Spinal cord (tissue), 10 donors: ENCODE data around the gene TMEM115. TPM values are rescaled to one million over a fixed set of nuclear protein-coding genes. Genes with fewer than 3 reads are reported as not detected.
A peak's percentile ranks its signal among the peaks of the same experiment; 100 is the strongest.

Experiments used
- DNase-seq, 6 donors: peaks; one replicate each; pipeline versions ENCODE4 v3.0.0 to v3.0.0-alpha.2; 2013 to 2015; ENCODE audit warnings: low spot score in 6 of 6, low read depth in 4 of 6
- H3K27ac ChIP-seq: one replicate; pipeline ENCODE4 v1.5.1; 2013; ENCODE audit warnings: low read depth, low read length, control low read depth
- H3K27me3 ChIP-seq: one replicate; pipeline ENCODE4 v1.6.1; 2013; ENCODE audit warnings: low read length; ENCODE audit not compliant: control insufficient read depth, insufficient read depth
- H3K36me3 ChIP-seq: one replicate; pipeline ENCODE4 v1.6.1; 2013; ENCODE audit warnings: low read length; ENCODE audit not compliant: control insufficient read depth, insufficient read depth
- H3K4me1 ChIP-seq: one replicate; pipeline ENCODE4 v1.6.1; 2013; ENCODE audit warnings: low read length; ENCODE audit not compliant: control insufficient read depth, insufficient read depth
- H3K4me3 ChIP-seq: one replicate; pipeline ENCODE4 v1.5.1; 2013; ENCODE audit warnings: low read depth, low read length, control low read depth
- H3K9me3 ChIP-seq: one replicate; pipeline ENCODE4 v1.6.1; 2013; ENCODE audit warnings: low read length; ENCODE audit not compliant: control insufficient read depth, insufficient read depth
- WGBS: methylation state at CpG from one replicate; pipeline ENCODE4 v1.1.5; 2013; ENCODE audit warnings: missing lambda C conversion rate; ENCODE audit not compliant: insufficient coverage; 5-methylcytosine and 5-hydroxymethylcytosine counted together
- polyA plus RNA-seq, 2 donors: library from polyadenylated mRNA; unstranded; fragments of 120-200 nt; gene quantifications; one replicate each; pipeline ENCODE4 v1.2.1, GENCODE V29; 2013; ENCODE audit not compliant: insufficient read length in 2 of 2
- total RNA-seq, 2 donors: library from RNA; depleted of rRNA in 1 of 2; stranded (reverse); fragments of 120-200 nt in 1 of 2; fragments of >200 nt in 1 of 2; gene quantifications; one replicate each; pipeline versions ENCODE4 v1.2.3 to v1.2.4, GENCODE V29; 2013 to 2014
- donor health status: healthy.

Gene TMEM115
- total and polyA plus RNA-seq, 4 donors, result 21.6 to 49.6 (median 44.4) TPM

DNA sequence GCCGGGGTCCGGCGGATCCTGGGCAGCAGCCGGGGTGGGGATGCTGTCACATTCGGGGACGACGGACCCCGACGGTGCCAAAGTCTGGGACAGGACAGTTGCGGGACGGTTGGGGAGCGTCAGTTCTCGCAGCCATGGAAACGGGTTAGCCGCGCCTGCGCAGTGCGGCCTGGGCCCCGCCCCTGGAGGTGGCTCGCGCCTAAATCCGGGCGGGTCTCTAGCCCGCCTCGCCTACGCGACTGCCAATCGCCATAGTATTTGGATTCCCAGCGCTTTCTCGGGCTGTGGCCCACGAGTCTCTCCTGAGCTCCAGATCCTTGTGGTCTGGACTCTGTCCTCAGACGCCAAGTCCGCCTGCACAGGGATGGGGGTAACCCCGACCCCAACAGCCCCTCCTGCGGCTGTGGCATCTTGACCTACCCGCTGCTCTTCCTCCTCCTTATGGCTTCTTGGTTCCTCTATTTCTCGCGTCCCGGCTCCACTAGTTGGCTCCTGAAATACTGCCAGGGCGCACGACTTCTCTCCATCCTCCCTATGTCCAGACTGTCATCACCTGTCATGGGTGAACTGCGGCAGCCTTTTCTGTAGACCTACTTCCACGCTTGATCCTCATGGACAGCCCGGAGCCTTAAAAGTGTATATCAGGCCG, 13.6 kb downstream of the TMEM115 start, which contains the start of gene ZMYND10:
Gene ZMYND10 (minus strand): TSS at position 147 of the 649 bp plus-strand sequence. CDS start 153 bp downstream, outside the sequence.
- peak in 2 of 6 donors; percentile 74 to 80 for DNase-seq
- H3K4me1 ChIP-seq, result peaks cover 64% of the 10 kb centered on the region
- H3K9me3 ChIP-seq, result no peaks in the 10 kb centered on the region
- 11% methylated on average over 45 of the region's 45 CpGs for WGBS
- H3K4me3 ChIP-seq, result peak within 1 kb of the TSS; percentile 51
- H3K27ac ChIP-seq, result no peak within 1 kb of the TSS
- peaks cover 17% of the 10 kb centered on the region for H3K27me3 ChIP-seq
- H3K36me3 ChIP-seq, result peaks cover 44% of the 10 kb centered on the region

DNA sequence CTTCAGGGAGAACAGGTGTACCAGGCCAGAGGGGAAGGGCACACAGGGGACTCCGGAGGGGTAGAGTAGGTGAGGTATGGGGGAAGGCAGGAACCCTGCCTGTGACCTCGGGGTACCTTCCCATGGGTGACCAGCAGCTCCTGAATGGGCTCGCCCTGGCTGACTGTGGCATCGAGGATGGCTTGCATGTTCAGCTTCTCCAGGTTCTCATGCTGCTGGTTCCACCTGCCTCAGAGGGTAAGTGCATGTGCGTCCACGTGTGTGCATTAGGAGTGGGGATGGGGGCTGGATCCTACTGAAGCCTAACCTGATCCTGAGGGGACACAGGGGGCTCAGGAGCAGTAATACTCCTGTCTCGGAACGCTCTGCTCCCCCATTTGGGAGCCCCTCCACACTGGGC, 14.3 kb downstream of the TMEM115 start:
- Histone ChIP-seq H3K9me3 (no peaks in the 10 kb centered on the region), H3K4me1 (peaks cover 63% of the 10 kb centered on the region), H3K4me3 (peak overlapping the region; percentile 51), H3K27me3 (peaks cover 21% of the 10 kb centered on the region), H3K36me3 (peaks cover 44% of the 10 kb centered on the region), H3K27ac (no peak overlapping the region)
- DNase-seq, result no peak
- 55% methylated on average over 8 of the region's 8 CpGs for WGBS

DNA sequence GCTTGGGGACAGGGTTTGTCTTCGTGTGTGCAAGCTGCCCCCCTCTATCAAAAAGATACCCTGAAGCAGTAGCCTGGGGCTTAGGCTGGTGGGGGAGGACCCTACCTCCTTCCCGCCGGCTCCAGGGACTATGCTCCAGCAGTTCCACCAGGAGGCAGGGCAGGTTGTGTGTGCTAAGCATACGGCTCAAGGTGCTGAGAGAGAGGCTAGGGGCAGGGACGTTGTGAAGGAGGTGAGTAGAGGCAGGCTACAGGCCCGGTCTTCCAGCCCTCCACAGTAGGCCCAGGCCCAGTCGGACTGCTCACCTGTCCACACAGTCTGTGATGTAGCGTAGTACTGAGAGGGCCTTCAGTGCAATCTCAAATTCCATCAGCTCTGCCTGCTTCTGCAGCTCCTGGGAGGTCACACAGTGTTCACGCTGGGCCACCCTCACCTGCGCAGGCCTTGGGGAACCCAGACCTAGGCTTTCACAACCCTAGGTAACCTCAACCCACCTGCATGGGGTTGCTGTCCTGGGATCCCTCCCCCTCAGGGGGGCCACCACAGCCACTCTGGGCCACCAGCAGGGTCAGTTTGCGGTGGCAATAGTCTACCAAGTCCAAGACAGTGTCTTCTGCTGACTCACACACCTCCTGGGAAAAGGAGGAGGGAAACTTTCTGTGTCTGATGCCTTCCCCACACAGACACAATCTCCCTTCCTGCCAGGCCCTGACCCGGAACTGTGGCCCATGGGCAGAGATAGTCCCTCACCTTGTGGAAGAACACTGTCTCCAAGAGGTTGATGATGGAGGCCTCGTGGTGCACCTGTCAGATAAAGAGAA, 16.3 kb downstream of the TMEM115 start:
- Histone ChIP-seq H3K27ac (no peak overlapping the region), H3K4me3 (no peak overlapping the region), H3K27me3 (peaks cover 21% of the 10 kb centered on the region), H3K36me3 (peaks cover 28% of the 10 kb centered on the region), H3K9me3 (no peaks in the 10 kb centered on the region), H3K4me1 (peaks cover 57% of the 10 kb centered on the region)
- 78% methylated on average over 10 of the region's 13 CpGs for WGBS
- DNase-seq, result no peak

DNA sequence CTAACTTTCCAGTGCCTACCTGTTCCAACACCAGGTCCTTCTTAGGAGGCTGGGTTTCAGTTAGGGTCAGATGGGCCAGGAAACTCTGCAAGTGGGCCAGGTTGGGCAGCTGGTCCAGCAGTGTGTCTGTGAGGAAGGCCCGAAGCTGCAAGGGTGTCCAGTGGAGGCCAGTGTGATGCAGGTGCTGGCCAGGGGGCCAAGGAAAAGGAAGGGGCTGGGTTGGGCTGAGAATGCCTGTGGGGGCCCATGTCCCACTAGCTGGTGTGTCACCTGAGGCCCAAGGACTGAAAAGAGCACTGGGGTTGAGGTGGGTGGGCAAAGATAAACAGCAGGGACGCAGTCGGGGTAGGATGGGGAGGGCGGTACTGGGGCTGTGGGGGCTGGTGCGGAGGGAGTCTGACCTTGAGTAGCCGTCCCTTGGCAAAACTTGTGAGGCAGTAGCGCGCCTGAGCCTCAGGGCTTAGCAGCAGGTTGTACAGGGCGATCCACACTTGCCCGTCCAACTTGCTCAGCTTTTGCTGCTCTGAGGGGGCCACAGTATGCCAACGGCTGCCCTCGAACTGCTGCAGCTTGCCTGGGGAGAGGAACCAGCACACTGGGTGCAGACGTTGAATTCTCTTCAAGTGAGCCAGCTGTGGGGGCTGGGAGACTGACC, 17.2 kb downstream of the TMEM115 start:
- peaks cover 55% of the 10 kb centered on the region for H3K4me1 ChIP-seq

DNA sequence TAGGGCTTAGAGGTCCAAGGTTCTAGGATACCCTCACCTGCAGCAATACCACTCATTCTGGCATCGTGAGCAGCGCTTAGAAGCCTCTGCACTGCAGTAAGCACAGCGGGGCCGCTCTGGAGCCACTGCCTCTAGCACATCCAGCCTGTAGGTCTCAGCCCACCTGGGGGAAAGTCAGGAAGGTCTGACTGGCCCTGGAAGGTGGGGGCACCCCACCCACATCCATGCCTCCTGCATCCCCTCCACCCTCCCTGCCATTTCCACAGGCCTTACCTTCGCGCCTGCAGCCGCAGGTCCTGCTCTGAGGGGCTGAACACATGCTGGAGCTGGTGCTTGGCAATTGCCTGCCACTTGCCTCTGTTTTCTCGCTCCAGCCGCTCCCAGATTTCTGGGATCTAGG, 17.8 kb downstream of the TMEM115 start:
- peaks cover 21% of the 10 kb centered on the region for H3K27me3 ChIP-seq
- H3K27ac ChIP-seq, result no peak overlapping the region
- 93% methylated on average over 9 of the region's 9 CpGs for WGBS
- H3K36me3 ChIP-seq, result peaks cover 23% of the 10 kb centered on the region
- peaks cover 56% of the 10 kb centered on the region for H3K4me1 ChIP-seq
- H3K9me3 ChIP-seq, result no peaks in the 10 kb centered on the region
- H3K4me3 ChIP-seq, result peak overlapping the region; percentile 40
- no peak for DNase-seq

More for the DNA sequence above, 17.2 kb downstream of the TMEM115 start:
- Histone ChIP-seq H3K9me3 (no peaks in the 10 kb centered on the region), H3K4me3 (no peak overlapping the region), H3K27me3 (peaks cover 21% of the 10 kb centered on the region), H3K36me3 (peaks cover 23% of the 10 kb centered on the region), H3K27ac (no peak overlapping the region)
- no peak for DNase-seq
- WGBS, result 89% methylated on average over 13 of the region's 13 CpGs

DNA sequence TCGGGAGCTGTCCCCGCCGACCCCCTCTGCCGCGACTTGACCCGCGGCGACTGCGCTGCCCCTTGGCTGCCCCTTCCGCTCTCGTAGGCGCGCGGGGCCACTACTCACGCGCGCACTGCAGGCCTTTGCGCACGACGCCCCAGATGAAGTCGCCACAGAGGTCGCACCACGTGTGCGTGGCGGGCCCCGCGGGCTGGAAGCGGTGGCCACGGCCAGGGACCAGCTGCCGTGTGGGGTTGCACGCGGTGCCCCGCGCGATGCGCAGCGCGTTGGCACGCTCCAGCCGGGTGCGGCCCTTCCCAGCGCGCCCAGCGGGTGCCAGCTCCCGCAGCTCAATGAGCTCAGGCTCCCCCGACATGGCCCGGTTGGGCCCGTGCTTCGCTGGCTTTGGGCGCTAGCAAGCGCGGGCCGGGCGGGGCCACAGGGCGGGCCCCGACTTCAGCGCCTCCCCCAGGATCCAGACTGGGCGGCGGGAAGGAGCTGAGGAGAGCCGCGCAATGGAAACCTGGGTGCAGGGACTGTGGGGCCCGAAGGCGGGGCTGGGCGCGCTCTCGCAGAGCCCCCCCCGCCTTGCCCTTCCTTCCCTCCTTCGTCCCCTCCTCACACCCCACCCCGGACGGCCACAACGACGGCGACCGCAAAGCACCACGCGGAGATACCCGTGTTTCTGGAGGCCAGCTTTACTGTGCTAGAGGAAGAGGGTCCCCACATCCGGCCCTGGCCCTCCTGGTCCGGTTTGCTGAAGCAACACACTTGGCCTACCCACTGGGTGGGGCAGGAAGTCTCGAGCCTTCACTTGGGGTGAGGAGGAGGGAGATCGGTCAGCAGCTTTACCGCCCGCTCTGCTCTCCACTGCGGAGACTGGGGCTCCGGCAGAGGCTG, 18.6 kb downstream of the TMEM115 start, which contains the start of gene RASSF1:
Gene RASSF1 (minus strand): TSS at position 389 of the 882 bp plus-strand sequence. CDS start 31 bp downstream, at position 358.
- H3K4me3 ChIP-seq, result peak within 1 kb of the TSS; percentile 40
- H3K36me3 ChIP-seq, result peaks cover 23% of the 10 kb centered on the region
- WGBS, result 11% methylated on average over 83 of the region's 85 CpGs
- peak in 1 of 6 donors; percentile 56 for DNase-seq
- H3K27me3 ChIP-seq, result peaks cover 21% of the 10 kb centered on the region
- H3K27ac ChIP-seq, result peak within 1 kb of the TSS; percentile 33
- H3K9me3 ChIP-seq, result no peaks in the 10 kb centered on the region
- H3K4me1 ChIP-seq, result peaks cover 59% of the 10 kb centered on the region

DNA sequence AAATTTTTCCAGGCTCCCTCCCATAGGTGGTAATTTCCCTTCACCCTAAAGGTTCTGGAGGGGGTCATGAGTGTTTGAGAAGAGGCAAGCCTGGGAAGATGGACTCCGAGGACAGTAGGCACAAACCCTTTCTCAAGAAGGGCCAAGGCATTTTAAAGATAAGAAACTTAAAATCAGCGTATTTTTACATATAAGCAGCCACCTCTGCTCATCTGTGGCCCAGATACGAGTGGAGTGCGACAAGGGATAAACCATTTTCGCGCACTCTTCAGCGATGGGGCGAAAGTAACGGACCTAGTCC, 19.2 kb downstream of the TMEM115 start:
- Histone ChIP-seq H3K4me1 (peaks cover 58% of the 10 kb centered on the region), H3K27me3 (peaks cover 17% of the 10 kb centered on the region), H3K27ac (peak overlapping the region; percentile 27), H3K36me3 (peaks cover 23% of the 10 kb centered on the region), H3K9me3 (no peaks in the 10 kb centered on the region), H3K4me3 (peak overlapping the region; percentile 40)
- WGBS, result 34% methylated on average over 8 of the region's 9 CpGs
- no peak for DNase-seq

DNA sequence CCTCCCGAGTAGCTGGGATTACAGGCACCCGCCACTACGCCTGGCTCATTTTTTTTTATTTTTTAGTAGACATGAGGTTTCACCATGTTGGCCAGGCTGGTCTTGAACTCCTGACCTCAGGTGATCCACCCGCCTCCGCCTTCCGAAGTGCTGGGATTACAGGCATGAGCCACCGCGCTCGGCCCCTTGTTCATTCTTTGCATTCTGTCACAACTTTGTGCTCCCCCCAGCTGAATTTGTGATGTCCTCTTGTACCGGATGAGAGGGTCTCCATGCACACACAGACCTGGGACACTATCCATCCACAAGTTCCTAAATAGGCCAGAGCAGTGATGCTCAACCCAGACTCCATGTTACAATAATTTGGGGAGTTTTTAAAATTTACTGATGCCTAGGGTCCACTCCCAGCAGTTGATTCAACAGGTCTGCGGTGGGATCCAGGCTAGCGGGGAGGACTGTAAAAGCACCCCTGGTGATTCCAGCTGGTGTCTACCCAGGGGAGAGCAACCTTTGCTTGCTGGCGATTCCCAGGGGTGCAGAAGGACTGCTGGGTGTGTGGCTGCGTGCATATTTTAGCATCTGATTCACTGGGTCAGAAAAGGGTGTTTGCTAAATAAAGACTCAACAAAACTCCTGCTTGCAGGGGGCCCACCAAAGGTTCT, 19.7 kb downstream of the TMEM115 start:
- H3K4me1 ChIP-seq, result peaks cover 56% of the 10 kb centered on the region
- H3K27ac ChIP-seq, result peak overlapping the region; percentile 27

More for the DNA sequence above, 19.7 kb downstream of the TMEM115 start:
- Histone ChIP-seq H3K9me3 (no peaks in the 10 kb centered on the region), H3K4me3 (peak overlapping the region; percentile 40), H3K27me3 (peaks cover 16% of the 10 kb centered on the region), H3K36me3 (peaks cover 23% of the 10 kb centered on the region)
- DNase-seq, result no peak
- 85% methylated on average over 10 of the region's 14 CpGs for WGBS
